Lung (tissue), 12 donors: ENCODE measurements around the gene PPARD. TPM values are rescaled to one million over a fixed set of nuclear protein-coding genes. Genes with fewer than 3 reads are reported as not detected.

ENCODE experiments used
- ATAC-seq: fragments of 200-7000 bp; cut with Tn5 transposase; one replicate; pipeline ENCODE4 v1.9.1; 2020; ENCODE audit warnings: moderate number of reproducible peaks; ENCODE audit not compliant: insufficient read depth, low FRiP score
- DNase-seq, 3 donors: peaks; one replicate each; pipeline ENCODE4 v3.0.0-alpha.2; 2013 to 2017
- H3K27ac ChIP-seq, 2 donors: one replicate each; pipeline ENCODE4 v1.5.1; 2013; ENCODE audit warnings: mild to moderate bottlenecking in 2 of 2, moderate library complexity in 2 of 2, control low read depth in 1 of 2, inconsistent platforms in 1 of 2, low read depth in 1 of 2, low read length in 1 of 2
- H3K27me3 ChIP-seq, 3 donors: one replicate each; pipeline ENCODE4 v1.5.1; 2013; ENCODE audit warnings: low read length in 2 of 3; ENCODE audit not compliant: control insufficient read depth in 3 of 3, insufficient read depth in 3 of 3
- H3K36me3 ChIP-seq, 4 donors: one replicate each; pipeline ENCODE4 v1.5.1; 2013; ENCODE audit warnings: low read length in 4 of 4, mild to moderate bottlenecking in 1 of 4, moderate library complexity in 1 of 4; ENCODE audit not compliant: control insufficient read depth in 4 of 4, insufficient read depth in 4 of 4
- H3K4me1 ChIP-seq, 5 donors: one replicate each; pipeline ENCODE4 v1.5.1; 2013; ENCODE audit warnings: low read length in 5 of 5, mild to moderate bottlenecking in 2 of 5, moderate library complexity in 1 of 5; ENCODE audit not compliant: control insufficient read depth in 5 of 5, insufficient read depth in 5 of 5
- H3K4me3 ChIP-seq: one replicate; pipeline ENCODE4 v1.5.1; 2013; ENCODE audit warnings: mild to moderate bottlenecking, control low read depth, moderate library complexity
- H3K9ac ChIP-seq, 2 donors: one replicate each; pipeline ENCODE4 v1.5.1; 2013; ENCODE audit warnings: low read length in 2 of 2, control low read depth in 1 of 2; ENCODE audit not compliant: insufficient read depth in 1 of 2
- H3K9me3 ChIP-seq, 4 donors: one replicate each; pipeline ENCODE4 v1.5.1; 2013; ENCODE audit warnings: low read length in 3 of 4, mild to moderate bottlenecking in 1 of 4, moderate library complexity in 1 of 4; ENCODE audit not compliant: control insufficient read depth in 4 of 4, insufficient read depth in 3 of 4
- WGBS, 2 donors: extraction: QIAGEN DNeasy Blood & Tissue Kit; methylation state at CpG; one replicate each; pipeline ENCODE4 v1.1.7; 2013; 5-methylcytosine and 5-hydroxymethylcytosine counted together
- polyA plus RNA-seq, 2 donors: library from polyadenylated mRNA; stranded (reverse); fragments of 200-250 nt; gene quantifications; one replicate each; pipeline ENCODE4 v1.2.1, GENCODE V29; 2013
- total RNA-seq, 2 donors: library from RNA; depleted of rRNA in 1 of 2; stranded (reverse); fragments of >200 nt in 1 of 2; gene quantifications; one replicate each; pipeline ENCODE4 v1.2.1, GENCODE V29; 2014 to 2021
- TF ChIP-seq, protein P1 (sequence below): IDR thresholded peaks from 2 replicates; pipeline ENCODE4 v1.5.1; 2012; ENCODE audit warnings: mild to moderate bottlenecking; ENCODE audit errors: control extremely low read depth, extremely low read depth
- donor health status: control.
- donor health status: control.
- donor health status: Bipolar disorder and iron deficiency.
- donor health status: healthy.
- donor health status: DM: yes; HTN: yes; CAD: no.

The PPARD gene
- total and polyA plus RNA-seq, 4 donors = 11.3 to 27.8 (median 24.5) TPM

DNA sequence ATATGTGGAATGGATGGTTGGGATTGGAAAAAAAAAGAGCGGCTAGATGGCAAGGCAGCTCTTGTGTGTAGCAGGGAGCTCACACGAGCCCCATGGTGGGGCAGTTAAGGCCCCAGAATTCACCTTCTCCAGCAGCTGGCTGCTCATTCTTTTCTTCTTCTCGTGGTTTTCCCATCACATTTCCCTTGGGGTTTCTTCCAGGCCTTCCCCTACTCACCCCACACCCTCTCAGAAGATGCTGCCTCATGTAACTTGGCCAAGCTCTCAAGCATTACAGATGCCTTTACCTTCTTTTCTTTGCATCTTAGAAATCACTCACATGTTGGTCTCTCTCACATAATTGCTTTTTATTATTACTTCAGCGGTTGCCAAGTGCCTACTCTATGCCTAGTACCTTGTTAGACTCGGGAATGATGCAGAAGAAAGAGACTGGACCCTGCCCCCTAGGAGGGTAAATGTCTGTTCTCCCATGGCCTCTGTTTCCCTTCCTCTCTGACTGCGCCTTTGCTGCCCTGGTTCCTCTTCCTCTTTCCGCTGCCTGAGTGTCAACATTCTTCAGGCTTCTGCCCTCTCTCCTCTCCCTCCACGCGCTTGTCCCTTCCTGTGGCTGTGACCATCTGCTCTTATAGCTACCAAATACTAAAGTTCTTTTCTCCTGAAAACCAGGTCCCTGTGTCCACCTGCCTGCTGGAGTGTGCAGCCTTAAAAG is 28.6 kb downstream of the PPARD start:
- TF ChIP-seq, protein P1, sequence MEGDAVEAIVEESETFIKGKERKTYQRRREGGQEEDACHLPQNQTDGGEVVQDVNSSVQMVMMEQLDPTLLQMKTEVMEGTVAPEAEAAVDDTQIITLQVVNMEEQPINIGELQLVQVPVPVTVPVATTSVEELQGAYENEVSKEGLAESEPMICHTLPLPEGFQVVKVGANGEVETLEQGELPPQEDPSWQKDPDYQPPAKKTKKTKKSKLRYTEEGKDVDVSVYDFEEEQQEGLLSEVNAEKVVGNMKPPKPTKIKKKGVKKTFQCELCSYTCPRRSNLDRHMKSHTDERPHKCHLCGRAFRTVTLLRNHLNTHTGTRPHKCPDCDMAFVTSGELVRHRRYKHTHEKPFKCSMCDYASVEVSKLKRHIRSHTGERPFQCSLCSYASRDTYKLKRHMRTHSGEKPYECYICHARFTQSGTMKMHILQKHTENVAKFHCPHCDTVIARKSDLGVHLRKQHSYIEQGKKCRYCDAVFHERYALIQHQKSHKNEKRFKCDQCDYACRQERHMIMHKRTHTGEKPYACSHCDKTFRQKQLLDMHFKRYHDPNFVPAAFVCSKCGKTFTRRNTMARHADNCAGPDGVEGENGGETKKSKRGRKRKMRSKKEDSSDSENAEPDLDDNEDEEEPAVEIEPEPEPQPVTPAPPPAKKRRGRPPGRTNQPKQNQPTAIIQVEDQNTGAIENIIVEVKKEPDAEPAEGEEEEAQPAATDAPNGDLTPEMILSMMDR = no peak
- Histone ChIP-seq H3K9ac (no peak overlapping the region), H3K9me3 (no peaks in the 10 kb centered on the region), H3K27me3 (no peaks in the 10 kb centered on the region), H3K4me1 (peaks cover 0 to 27% (median 0%) of the 10 kb centered on the region in 5 donors), H3K36me3 (peaks cover 0 to 6% (median 1%) of the 10 kb centered on the region in 4 donors), H3K4me3 (no peak overlapping the region), H3K27ac (peak overlapping the region; percentile 40 to 43)
- no peak for ATAC-seq
- 38 to 63% methylated on average over 9 of the region's 9 CpGs for WGBS, 2 donors
- no peak for DNase-seq

DNA sequence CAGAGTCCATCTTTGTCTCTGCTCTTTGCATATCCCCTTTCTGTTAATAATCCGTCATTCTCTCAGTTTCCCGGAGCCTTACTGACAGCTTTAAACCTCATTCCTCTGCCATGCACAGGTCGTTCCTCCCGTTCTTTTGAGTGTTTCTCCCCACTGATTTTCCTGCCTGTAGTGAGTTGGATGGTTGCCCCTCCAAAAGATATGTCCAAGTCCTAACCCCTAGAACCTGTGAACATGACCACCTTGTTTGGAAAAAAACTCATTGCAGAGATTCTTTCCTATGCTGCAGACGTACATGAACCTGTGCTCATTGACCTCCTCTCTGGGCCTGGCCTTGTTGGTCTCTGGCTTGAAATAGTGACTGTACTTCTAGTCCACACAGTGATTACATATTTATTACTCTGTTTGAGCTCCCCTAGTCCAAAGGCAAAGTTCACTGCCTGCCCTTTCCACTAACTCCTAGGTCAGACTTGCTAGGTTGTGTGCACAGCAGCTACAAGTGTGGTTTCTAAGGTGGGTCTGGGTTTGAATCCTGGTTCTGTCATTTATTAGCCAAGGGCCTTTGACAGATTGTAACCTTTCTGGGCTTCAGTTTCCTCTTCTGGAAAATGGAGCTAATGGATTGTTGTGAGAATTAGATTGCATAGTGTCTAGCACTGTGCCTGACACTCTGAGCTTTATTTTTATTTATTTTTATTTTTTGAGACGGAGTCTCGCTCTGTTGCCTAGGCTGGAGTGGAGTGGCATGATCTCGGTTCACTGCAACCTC is 29.3 kb downstream of the PPARD start:
- TF ChIP-seq, protein P1 = no peak
- H3K27ac ChIP-seq = no peak overlapping the region
- no peaks in the 10 kb centered on the region for H3K9me3 ChIP-seq
- 73 to 82% methylated on average over 8 of the region's 8 CpGs for WGBS, 2 donors
- no peak overlapping the region for H3K9ac ChIP-seq
- peaks cover 0 to 27% (median 0%) of the 10 kb centered on the region in 5 donors for H3K4me1 ChIP-seq
- H3K36me3 ChIP-seq = peaks cover 0 to 6% (median 1%) of the 10 kb centered on the region in 4 donors
- H3K4me3 ChIP-seq = no peak overlapping the region
- DNase-seq = no peak
- ATAC-seq = no peak
- no peaks in the 10 kb centered on the region for H3K27me3 ChIP-seq

DNA sequence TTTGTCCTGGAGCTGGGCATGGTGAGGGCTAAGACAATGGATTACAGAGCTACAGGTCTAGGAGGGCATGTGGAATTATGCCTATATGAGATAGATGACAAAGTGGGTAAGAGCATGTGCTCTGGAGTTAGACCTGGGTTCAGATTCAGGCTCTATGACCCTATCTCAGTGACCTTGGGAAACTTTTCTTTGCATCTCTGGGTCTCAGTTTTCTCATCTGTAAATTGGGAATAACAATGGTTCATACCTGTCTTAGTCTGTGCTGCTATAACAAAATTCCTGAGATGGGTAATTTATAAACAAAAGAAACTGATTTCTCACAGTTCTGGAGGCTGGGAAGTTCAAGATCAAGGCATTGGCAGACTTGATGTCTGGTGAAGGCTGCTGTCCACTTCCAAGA is 30.3 kb downstream of the PPARD start:
- ATAC-seq (no peak), DNase-seq (no peak)

More for the DNA sequence above, 30.3 kb downstream of the PPARD start:
- TF ChIP-seq, protein P1 = no peak
- H3K9ac ChIP-seq = no peak overlapping the region
- H3K36me3 ChIP-seq = peaks cover 0 to 6% (median 1%) of the 10 kb centered on the region in 4 donors
- H3K4me1 ChIP-seq = peaks cover 0 to 27% (median 9%) of the 10 kb centered on the region in 5 donors
- no peak overlapping the region for H3K4me3 ChIP-seq
- no peaks in the 10 kb centered on the region for H3K9me3 ChIP-seq
- no peaks in the 10 kb centered on the region for H3K27me3 ChIP-seq
- H3K27ac ChIP-seq = no peak overlapping the region
